ENCODE results near the gene CHST11. TPM values are rescaled to one million over a fixed set of nuclear protein-coding genes. Genes with fewer than 3 reads are reported as not detected.

Gene CHST11
- total and polyA plus RNA-seq, 4 donors = 0.57 to 11.1 (median 3.7) TPM

DNA sequence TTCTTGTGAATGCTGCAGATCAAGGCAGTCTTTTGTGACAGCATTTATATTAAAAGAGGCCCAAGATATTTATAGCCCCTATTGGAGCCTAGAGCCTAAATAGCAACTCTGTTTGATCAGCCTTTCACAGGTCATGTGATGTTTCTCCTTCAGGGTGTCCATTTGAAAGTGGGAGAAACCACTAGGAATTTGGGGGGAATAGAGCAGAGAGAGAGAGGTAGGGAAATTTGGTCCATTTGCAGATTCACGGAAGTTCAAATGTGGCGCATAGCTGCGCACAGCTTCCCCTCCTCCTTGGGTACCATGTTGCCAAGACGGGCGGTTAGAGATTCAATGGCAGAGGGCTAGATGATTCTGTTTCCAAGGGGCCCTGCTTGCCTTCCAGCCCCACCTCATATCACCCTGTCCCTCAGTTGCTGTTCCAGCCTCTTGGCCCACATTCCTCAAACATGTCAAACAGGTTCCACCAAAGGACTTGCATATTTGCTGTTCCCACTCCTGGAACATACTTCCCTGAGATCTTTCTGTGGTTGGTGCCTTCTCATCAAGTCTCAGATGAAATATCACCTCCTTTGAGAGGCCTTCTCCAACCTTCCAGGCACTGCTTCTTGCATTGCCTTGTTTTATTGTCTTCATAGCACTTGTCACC, 220.8 kb downstream of the CHST11 start:
- WGBS = 97% methylated on average over 5 of the region's 5 CpGs
- Histone ChIP-seq H3K27me3 (ENCODE audit: control insufficient read depth in 4 of 4, insufficient read depth in 4 of 4, low read length in 3 of 4) (no peaks in the 10 kb centered on the region), H3K9me3 (ENCODE audit: control insufficient read depth in 4 of 4, low read length in 3 of 4) (no peaks in the 10 kb centered on the region), H3K9ac (ENCODE audit: low read depth in 1 of 2, low read length in 2 of 2) (no peak overlapping the region), H3K4me1 (ENCODE audit: control insufficient read depth in 4 of 4, insufficient read depth in 4 of 4, low read length in 3 of 4) (no peaks in the 10 kb centered on the region), H3K36me3 (ENCODE audit: control insufficient read depth in 4 of 4, insufficient read depth in 3 of 4, low read depth in 1 of 4, low read length in 3 of 4) (no peaks in the 10 kb centered on the region), H3K27ac (ENCODE audit: low read depth in 1 of 2, low read length in 2 of 2) (no peak overlapping the region), H3K4me3 (ENCODE audit: low read depth in 1 of 3, low read length in 3 of 3) (no peak overlapping the region)
- no peak for DNase-seq (ENCODE audit: low spot score)
- TF ChIP-seq, protein P1, sequence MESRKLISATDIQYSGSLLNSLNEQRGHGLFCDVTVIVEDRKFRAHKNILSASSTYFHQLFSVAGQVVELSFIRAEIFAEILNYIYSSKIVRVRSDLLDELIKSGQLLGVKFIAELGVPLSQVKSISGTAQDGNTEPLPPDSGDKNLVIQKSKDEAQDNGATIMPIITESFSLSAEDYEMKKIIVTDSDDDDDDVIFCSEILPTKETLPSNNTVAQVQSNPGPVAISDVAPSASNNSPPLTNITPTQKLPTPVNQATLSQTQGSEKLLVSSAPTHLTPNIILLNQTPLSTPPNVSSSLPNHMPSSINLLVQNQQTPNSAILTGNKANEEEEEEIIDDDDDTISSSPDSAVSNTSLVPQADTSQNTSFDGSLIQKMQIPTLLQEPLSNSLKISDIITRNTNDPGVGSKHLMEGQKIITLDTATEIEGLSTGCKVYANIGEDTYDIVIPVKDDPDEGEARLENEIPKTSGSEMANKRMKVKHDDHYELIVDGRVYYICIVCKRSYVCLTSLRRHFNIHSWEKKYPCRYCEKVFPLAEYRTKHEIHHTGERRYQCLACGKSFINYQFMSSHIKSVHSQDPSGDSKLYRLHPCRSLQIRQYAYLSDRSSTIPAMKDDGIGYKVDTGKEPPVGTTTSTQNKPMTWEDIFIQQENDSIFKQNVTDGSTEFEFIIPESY (IDR thresholded peaks at IDR 0.05) = no peak
- TF ChIP-seq, protein P2, sequence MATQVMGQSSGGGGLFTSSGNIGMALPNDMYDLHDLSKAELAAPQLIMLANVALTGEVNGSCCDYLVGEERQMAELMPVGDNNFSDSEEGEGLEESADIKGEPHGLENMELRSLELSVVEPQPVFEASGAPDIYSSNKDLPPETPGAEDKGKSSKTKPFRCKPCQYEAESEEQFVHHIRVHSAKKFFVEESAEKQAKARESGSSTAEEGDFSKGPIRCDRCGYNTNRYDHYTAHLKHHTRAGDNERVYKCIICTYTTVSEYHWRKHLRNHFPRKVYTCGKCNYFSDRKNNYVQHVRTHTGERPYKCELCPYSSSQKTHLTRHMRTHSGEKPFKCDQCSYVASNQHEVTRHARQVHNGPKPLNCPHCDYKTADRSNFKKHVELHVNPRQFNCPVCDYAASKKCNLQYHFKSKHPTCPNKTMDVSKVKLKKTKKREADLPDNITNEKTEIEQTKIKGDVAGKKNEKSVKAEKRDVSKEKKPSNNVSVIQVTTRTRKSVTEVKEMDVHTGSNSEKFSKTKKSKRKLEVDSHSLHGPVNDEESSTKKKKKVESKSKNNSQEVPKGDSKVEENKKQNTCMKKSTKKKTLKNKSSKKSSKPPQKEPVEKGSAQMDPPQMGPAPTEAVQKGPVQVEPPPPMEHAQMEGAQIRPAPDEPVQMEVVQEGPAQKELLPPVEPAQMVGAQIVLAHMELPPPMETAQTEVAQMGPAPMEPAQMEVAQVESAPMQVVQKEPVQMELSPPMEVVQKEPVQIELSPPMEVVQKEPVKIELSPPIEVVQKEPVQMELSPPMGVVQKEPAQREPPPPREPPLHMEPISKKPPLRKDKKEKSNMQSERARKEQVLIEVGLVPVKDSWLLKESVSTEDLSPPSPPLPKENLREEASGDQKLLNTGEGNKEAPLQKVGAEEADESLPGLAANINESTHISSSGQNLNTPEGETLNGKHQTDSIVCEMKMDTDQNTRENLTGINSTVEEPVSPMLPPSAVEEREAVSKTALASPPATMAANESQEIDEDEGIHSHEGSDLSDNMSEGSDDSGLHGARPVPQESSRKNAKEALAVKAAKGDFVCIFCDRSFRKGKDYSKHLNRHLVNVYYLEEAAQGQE (IDR thresholded peaks at IDR 0.05) = no peak
- TF ChIP-seq JUND (IDR thresholded peaks at IDR 0.05) (no peak), FOXA2 (IDR thresholded peaks at IDR 0.05) (no peak), RXRA (IDR thresholded peaks at IDR 0.05) (no peak), FOXA1 (IDR thresholded peaks at IDR 0.05) (no peak), GABPA (IDR thresholded peaks at IDR 0.05 in 1 of 2, conservative IDR thresholded peaks at IDR 0.05 in 1 of 2) (no peak), HNF4A (conservative IDR thresholded peaks at IDR 0.05) (no peak), YY1 (IDR thresholded peaks at IDR 0.05) (no peak), NR2F2 (IDR thresholded peaks at IDR 0.05) (no peak), RAD21 (IDR thresholded peaks at IDR 0.05) (no peak), EGR1 (IDR thresholded peaks at IDR 0.05; ENCODE audit: low read depth in 2 of 2) (no peak), HNF4G (IDR thresholded peaks at IDR 0.05) (no peak), SP1 (IDR thresholded peaks at IDR 0.05) (no peak), TAF1 (conservative IDR thresholded peaks at IDR 0.05) (no peak)
- TF ChIP-seq, protein P3, sequence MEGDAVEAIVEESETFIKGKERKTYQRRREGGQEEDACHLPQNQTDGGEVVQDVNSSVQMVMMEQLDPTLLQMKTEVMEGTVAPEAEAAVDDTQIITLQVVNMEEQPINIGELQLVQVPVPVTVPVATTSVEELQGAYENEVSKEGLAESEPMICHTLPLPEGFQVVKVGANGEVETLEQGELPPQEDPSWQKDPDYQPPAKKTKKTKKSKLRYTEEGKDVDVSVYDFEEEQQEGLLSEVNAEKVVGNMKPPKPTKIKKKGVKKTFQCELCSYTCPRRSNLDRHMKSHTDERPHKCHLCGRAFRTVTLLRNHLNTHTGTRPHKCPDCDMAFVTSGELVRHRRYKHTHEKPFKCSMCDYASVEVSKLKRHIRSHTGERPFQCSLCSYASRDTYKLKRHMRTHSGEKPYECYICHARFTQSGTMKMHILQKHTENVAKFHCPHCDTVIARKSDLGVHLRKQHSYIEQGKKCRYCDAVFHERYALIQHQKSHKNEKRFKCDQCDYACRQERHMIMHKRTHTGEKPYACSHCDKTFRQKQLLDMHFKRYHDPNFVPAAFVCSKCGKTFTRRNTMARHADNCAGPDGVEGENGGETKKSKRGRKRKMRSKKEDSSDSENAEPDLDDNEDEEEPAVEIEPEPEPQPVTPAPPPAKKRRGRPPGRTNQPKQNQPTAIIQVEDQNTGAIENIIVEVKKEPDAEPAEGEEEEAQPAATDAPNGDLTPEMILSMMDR (IDR thresholded peaks at IDR 0.05; ENCODE audit: low read depth, low read length, missing input control) = no peak
- TF ChIP-seq, protein P4, sequence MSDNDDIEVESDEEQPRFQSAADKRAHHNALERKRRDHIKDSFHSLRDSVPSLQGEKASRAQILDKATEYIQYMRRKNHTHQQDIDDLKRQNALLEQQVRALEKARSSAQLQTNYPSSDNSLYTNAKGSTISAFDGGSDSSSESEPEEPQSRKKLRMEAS (IDR thresholded peaks at IDR 0.05) = no peak
- TF ChIP-seq, protein P5, sequence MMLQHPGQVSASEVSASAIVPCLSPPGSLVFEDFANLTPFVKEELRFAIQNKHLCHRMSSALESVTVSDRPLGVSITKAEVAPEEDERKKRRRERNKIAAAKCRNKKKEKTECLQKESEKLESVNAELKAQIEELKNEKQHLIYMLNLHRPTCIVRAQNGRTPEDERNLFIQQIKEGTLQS (IDR thresholded peaks at IDR 0.05) = no peak

All from liver (tissue), 9 donors.